GM12878 (cell line): ENCODE data around the gene SLC6A12. TPM values are rescaled to one million over a fixed set of nuclear protein-coding genes. Genes with fewer than 3 reads are reported as not detected.

Experiments
- ATAC-seq: fragments of 200-7000 bp; cut with Tn5 transposase; 3 replicates; pipeline ENCODE4 v1.9.1; 2020; ENCODE audit warnings: mild to moderate bottlenecking, moderate library complexity
- BruUV-seq: library from RNA; stranded (reverse); fragments of 400-500 nt; replicated peaks from 2 replicates; lab custom pipeline; 2021; lab: Mats Ljungman, UMichigan
- CTCF ChIA-PET: fragments of 300-600 bp; sonication (Branson Sonifier 250); formaldehyde crosslinking; extraction: SDS; loops from one replicate; lab custom pipeline; 2021; ENCODE audit warnings: inconsistent platforms; lab: Yijun Ruan, JAX
- POLR2A ChIA-PET: fragments of 350-600 bp; formaldehyde crosslinking; extraction: SDS; loops from one replicate; lab custom pipeline; 2021; ENCODE audit warnings: inconsistent platforms; lab: Charles Lee
- RAD21 ChIA-PET: fragments of 300-600 bp; sonication (Branson Sonifier 250); formaldehyde crosslinking; loops from one replicate; lab custom pipeline; 2023; ENCODE audit warnings: antibody characterized with exemption; ENCODE audit not compliant: unreplicated experiment; lab: Charles Lee
- SMC1A ChIA-PET: fragments of 300-600 bp; sonication (Branson Sonifier 250); formaldehyde crosslinking; loops from one replicate; lab custom pipeline; 2023; ENCODE audit not compliant: unreplicated experiment, uncharacterized antibody; lab: Charles Lee
- DNase-seq: peaks from one replicate; pipeline ENCODE4 v3.0.0-alpha.2; 2011; ENCODE audit warnings: low read depth, low spot score
- FAIRE-seq: peaks from 3 replicates; lab custom pipeline; 2011; peaks lifted over from hg19 to GRCh38; lab: Jason Lieb, UNC
- H2AFZ ChIP-seq: 2 replicates; pipeline ENCODE4 v1.6.0; 2011; ENCODE audit warnings: low read depth, low read length, control low read depth; ENCODE audit not compliant: control insufficient read depth
- H3K27ac ChIP-seq: 2 replicates; pipeline ENCODE4 v1.5.1; 2011; ENCODE audit warnings: control low read depth; ENCODE audit not compliant: control insufficient read depth, insufficient read depth
- H3K27me3 ChIP-seq, 2 experiments: replicated peaks in 1 of 2; 2 replicates each; pipeline versions ENCODE4 v1.6.0 to v1.6.1; 2011; ENCODE audit warnings: low read length in 1 of 2; ENCODE audit not compliant: control insufficient read depth in 2 of 2, insufficient read depth in 2 of 2
- H3K36me3 ChIP-seq, 2 experiments: 2 replicates each; pipeline ENCODE4 v1.5.1; 2011; ENCODE audit warnings: low read length in 1 of 2; ENCODE audit not compliant: control insufficient read depth in 2 of 2, insufficient read depth in 2 of 2
- H3K4me1 ChIP-seq: 2 replicates; pipeline ENCODE4 v1.6.1; 2011; ENCODE audit warnings: mild to moderate bottlenecking, low read length, moderate library complexity, mixed read lengths; ENCODE audit not compliant: control insufficient read depth, insufficient read depth
- H3K4me2 ChIP-seq: 2 replicates; pipeline ENCODE4 v1.6.0; 2011; ENCODE audit warnings: control low read depth; ENCODE audit not compliant: control insufficient read depth, insufficient read depth
- H3K4me3 ChIP-seq: fragments of 200-600 bp; sonication (generic); 2 replicates; pipeline ENCODE4 v1.5.1; 2016
- H3K79me2 ChIP-seq: 2 replicates; pipeline ENCODE4 v1.6.0; 2011; ENCODE audit warnings: low read length; ENCODE audit not compliant: control insufficient read depth, insufficient read depth
- H3K9ac ChIP-seq: 2 replicates; pipeline ENCODE4 v1.8.0; 2011; ENCODE audit warnings: low read length, control low read depth, mixed read lengths; ENCODE audit not compliant: control insufficient read depth, insufficient read depth
- H3K9me3 ChIP-seq: replicated peaks from 3 replicates; pipeline ENCODE4 v1.5.1; 2011; ENCODE audit warnings: mild to moderate bottlenecking, low read length; ENCODE audit not compliant: control insufficient read depth, insufficient read depth
- H4K20me1 ChIP-seq: 2 replicates; pipeline ENCODE4 v1.6.0; 2011; ENCODE audit not compliant: control insufficient read depth, insufficient read depth
- NR2C1 ChIP-seq: fragments of 450-650 bp; IDR thresholded peaks from 2 replicates; pipeline ENCODE4 v1.6.1; 2017; ENCODE audit warnings: antibody characterized with exemption, mild to moderate bottlenecking, moderate library complexity
- SPI1 ChIP-seq: IDR thresholded peaks from 2 replicates; pipeline ENCODE4 v1.6.1; 2011; ENCODE audit warnings: low read depth, mild to moderate bottlenecking, low read length, moderate library complexity, borderline replicate concordance; ENCODE audit not compliant: insufficient read depth
- SREBF1 ChIP-seq: IDR thresholded peaks from 2 replicates; pipeline ENCODE4 v1.6.1; 2012; ENCODE audit warnings: mild to moderate bottlenecking, low read length
- STAT3 ChIP-seq: IDR thresholded peaks from 2 replicates; pipeline ENCODE4 v1.6.1; 2011; ENCODE audit warnings: low read depth, low read length, improper control_type of control experiment
- WGBS: methylation state at CpG from one replicate; pipeline ENCODE4 v1.1.6; 2016; ENCODE audit warnings: low lambda C conversion rate; ENCODE audit not compliant: insufficient replicate concordance, insufficient coverage; ENCODE audit errors: missing lambda C conversion rate; 5-methylcytosine and 5-hydroxymethylcytosine counted together
- in situ Hi-C: fragments of 300-500 bp; cut with MboI; formaldehyde crosslinking; loops from 9 replicates; pipeline ENCODE4 v1.14.3; 2018; ENCODE audit warnings: mixed read lengths
- intact Hi-C: fragments of 100-400 bp; cut with micrococcal nuclease; formaldehyde crosslinking; loops from one replicate; pipeline ENCODE4 v1.14.2; 2022; ENCODE audit not compliant: unreplicated experiment
- polyA plus RNA-seq, 11 experiments: library from polyadenylated mRNA; depleted of rRNA in 4 of 11; unstranded in 6 of 11; stranded (reverse) in 5 of 11; fragments of >200 nt; fragmentation: Nextera tagmentation in 4 of 11; fragmentation: Illumina TruSeq in 1 of 11; extraction: Ambion mirVana in 4 of 11; extraction: Trizol in 1 of 11; gene quantifications; 1 replicate in 1 of 11; 2 replicates in 10 of 11; pipeline versions ENCODE4 v1.2.1 to v1.2.3, GENCODE V29; 2011 to 2016; ENCODE audit warnings: inconsistent platforms in 2 of 11, missing spikeins in 2 of 11, low read depth in 1 of 11
- total RNA-seq, 4 experiments: library from RNA; depleted of rRNA in 3 of 4; stranded (reverse); fragments of >200 nt in 3 of 4; fragmentation: Illumina TruSeq in 1 of 4; extraction: Trizol in 1 of 4; gene quantifications; 2 replicates each; pipeline versions ENCODE4 v1.2.1 to v1.2.3, GENCODE V29; 2013 to 2021
- TF ChIP-seq, protein P1 (sequence below): fragments of 150-350 bp; IDR thresholded peaks from 2 replicates; pipeline ENCODE4 v1.6.1; 2016; ENCODE audit warnings: low read depth, low read length
- TF ChIP-seq, protein P2 (sequence below): fragments of 450-650 bp; IDR thresholded peaks from 2 replicates; pipeline ENCODE4 v1.6.1; 2018; ENCODE audit warnings: mild to moderate bottlenecking, low read depth, moderate library complexity; ENCODE audit not compliant: partially characterized antibody

The SLC6A12 gene
- total and polyA plus RNA-seq, 10 of the 15 experiments (the other 5 are each of a cell fraction or from before 2014, with no cell fraction given), result 0.06 to 0.11 (median 0.07) TPM; not detected in 7

DNA sequence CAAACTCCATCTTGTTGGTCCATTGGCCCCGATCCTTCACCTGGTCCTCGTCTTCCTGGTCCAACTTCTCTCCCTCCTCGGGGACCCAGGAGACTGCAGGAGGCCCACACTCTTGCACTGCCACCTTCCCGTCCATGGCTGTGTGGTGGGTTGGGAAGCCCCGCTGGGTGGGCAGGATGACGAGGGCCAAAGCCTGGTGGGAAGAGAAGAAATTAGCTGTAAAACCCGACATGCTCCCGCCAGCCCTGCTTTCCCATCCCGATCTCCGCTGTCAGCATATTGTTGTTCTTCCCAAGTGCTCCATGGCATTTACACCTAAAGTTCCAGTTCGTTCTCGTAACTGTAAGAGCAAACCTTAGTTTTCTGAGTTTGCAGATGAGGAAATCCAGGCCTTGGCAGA, 4.1 kb downstream of the SLC6A12 start (continued):
- TF ChIP-seq, protein P1, sequence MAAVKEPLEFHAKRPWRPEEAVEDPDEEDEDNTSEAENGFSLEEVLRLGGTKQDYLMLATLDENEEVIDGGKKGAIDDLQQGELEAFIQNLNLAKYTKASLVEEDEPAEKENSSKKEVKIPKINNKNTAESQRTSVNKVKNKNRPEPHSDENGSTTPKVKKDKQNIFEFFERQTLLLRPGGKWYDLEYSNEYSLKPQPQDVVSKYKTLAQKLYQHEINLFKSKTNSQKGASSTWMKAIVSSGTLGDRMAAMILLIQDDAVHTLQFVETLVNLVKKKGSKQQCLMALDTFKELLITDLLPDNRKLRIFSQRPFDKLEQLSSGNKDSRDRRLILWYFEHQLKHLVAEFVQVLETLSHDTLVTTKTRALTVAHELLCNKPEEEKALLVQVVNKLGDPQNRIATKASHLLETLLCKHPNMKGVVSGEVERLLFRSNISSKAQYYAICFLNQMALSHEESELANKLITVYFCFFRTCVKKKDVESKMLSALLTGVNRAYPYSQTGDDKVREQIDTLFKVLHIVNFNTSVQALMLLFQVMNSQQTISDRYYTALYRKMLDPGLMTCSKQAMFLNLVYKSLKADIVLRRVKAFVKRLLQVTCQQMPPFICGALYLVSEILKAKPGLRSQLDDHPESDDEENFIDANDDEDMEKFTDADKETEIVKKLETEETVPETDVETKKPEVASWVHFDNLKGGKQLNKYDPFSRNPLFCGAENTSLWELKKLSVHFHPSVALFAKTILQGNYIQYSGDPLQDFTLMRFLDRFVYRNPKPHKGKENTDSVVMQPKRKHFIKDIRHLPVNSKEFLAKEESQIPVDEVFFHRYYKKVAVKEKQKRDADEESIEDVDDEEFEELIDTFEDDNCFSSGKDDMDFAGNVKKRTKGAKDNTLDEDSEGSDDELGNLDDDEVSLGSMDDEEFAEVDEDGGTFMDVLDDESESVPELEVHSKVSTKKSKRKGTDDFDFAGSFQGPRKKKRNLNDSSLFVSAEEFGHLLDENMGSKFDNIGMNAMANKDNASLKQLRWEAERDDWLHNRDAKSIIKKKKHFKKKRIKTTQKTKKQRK, result no peak
- no peak for TF ChIP-seq SREBF1
- no peak for TF ChIP-seq NR2C1
- TF ChIP-seq STAT3, result no peak

- H3K27ac ChIP-seq, result no peak overlapping the region
- no peaks in the 10 kb centered on the region for H3K9me3 ChIP-seq
- H2AFZ ChIP-seq, result no peak overlapping the region
- WGBS, result 57% methylated on average over 15 of the region's 15 CpGs
- no TSS peak for BruUV-seq
- FAIRE-seq, result no peak
- no peaks in the 10 kb centered on the region for H3K79me2 ChIP-seq
- H3K36me3 ChIP-seq, result no peaks in the 10 kb centered on the region
- H3K4me2 ChIP-seq, result no peak overlapping the region
- CTCF ChIA-PET, result no interaction called here
- H3K27me3 ChIP-seq, result peaks cover 0 to 4% of the 10 kb centered on the region in 2 experiments; a peak in 2 of 4 replicates
- DNase-seq, result no peak
- TF ChIP-seq SPI1, result no peak
- TF ChIP-seq, protein P2, sequence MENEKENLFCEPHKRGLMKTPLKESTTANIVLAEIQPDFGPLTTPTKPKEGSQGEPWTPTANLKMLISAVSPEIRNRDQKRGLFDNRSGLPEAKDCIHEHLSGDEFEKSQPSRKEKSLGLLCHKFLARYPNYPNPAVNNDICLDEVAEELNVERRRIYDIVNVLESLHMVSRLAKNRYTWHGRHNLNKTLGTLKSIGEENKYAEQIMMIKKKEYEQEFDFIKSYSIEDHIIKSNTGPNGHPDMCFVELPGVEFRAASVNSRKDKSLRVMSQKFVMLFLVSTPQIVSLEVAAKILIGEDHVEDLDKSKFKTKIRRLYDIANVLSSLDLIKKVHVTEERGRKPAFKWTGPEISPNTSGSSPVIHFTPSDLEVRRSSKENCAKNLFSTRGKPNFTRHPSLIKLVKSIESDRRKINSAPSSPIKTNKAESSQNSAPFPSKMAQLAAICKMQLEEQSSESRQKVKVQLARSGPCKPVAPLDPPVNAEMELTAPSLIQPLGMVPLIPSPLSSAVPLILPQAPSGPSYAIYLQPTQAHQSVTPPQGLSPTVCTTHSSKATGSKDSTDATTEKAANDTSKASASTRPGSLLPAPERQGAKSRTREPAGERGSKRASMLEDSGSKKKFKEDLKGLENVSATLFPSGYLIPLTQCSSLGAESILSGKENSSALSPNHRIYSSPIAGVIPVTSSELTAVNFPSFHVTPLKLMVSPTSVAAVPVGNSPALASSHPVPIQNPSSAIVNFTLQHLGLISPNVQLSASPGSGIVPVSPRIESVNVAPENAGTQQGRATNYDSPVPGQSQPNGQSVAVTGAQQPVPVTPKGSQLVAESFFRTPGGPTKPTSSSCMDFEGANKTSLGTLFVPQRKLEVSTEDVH, result no peak
- TF ChIP-seq, all 136 proteins: peak for 0
- RAD21 ChIA-PET, result no interaction called here
- in situ Hi-C loops, result no loop called here
- Histone ChIP-seq H4K20me1 (no peaks in the 10 kb centered on the region), H3K9ac (no peak overlapping the region), H3K4me1 (peaks cover 10% of the 10 kb centered on the region), H3K4me3 (no peak overlapping the region)
- ATAC-seq, result no peak
- SMC1A ChIA-PET, result no interaction called here
- POLR2A ChIA-PET, result no interaction called here
- intact Hi-C loops, result no loop called here
These were observed 4.7 kb downstream of the SLC6A12 start for GRCh38 chr12:209246-209645.
